ENCODE results near the gene GARIN5A.

Gene GARIN5A

GRCh38 chr19:50431343-50432220, 45.1 kb downstream of the GARIN5A start:
- peak; percentile 62 for DNase-seq (ENCODE audit: low read depth, low spot score)
- no peak for TF ChIP-seq CTCF (IDR thresholded peaks at IDR 0.05; ENCODE audit: low read depth, low read length)
- peak overlapping the region; percentile 49 for H3K4me3 ChIP-seq (ENCODE audit: low read depth, low read length)
- in situ Hi-C loops (cut with HindIII; ENCODE audit: low sequenced_read_pairs) = no loop called here

GRCh38 chr19:50430888-50431342, 45.7 kb downstream of the GARIN5A start:
- peak overlapping the region; percentile 49 for H3K4me3 ChIP-seq (ENCODE audit: low read depth, low read length)
- in situ Hi-C loops (cut with HindIII; ENCODE audit: low sequenced_read_pairs) = no loop called here
- TF ChIP-seq CTCF (IDR thresholded peaks at IDR 0.05; ENCODE audit: low read depth, low read length) = no peak
- no peak for DNase-seq (ENCODE audit: low read depth, low spot score)

GRCh38 chr19:50428772-50429463, 47.7 kb downstream of the GARIN5A start:
- no peak for DNase-seq (ENCODE audit: low read depth, low spot score)
- in situ Hi-C loops (cut with HindIII; ENCODE audit: low sequenced_read_pairs) = no loop called here
- no peak for TF ChIP-seq CTCF (IDR thresholded peaks at IDR 0.05; ENCODE audit: low read depth, low read length)
- no peak overlapping the region for H3K4me3 ChIP-seq (ENCODE audit: low read depth, low read length)

- no peak for TF ChIP-seq CTCF (IDR thresholded peaks at IDR 0.05; ENCODE audit: low read depth, low read length)
- in situ Hi-C loops (cut with HindIII; ENCODE audit: low sequenced_read_pairs) = no loop called here
- peak; percentile 72 for DNase-seq (ENCODE audit: low read depth, low spot score)
- H3K4me3 ChIP-seq (ENCODE audit: low read depth, low read length) = no peak overlapping the region
Measured at GRCh38 chr19:50427997-50428425, 48.6 kb downstream of the GARIN5A start.

GRCh38 chr19:50427318-50427925, 49.2 kb downstream of the GARIN5A start:
- in situ Hi-C loops (cut with HindIII; ENCODE audit: low sequenced_read_pairs) = no loop called here
- DNase-seq (ENCODE audit: low read depth, low spot score) = no peak
- H3K4me3 ChIP-seq (ENCODE audit: low read depth, low read length) = no peak overlapping the region
- TF ChIP-seq CTCF (IDR thresholded peaks at IDR 0.05; ENCODE audit: low read depth, low read length) = no peak

GRCh38 chr19:50425581-50425980, 51.1 kb downstream of the GARIN5A start:
- DNase-seq (ENCODE audit: low read depth, low spot score) = no peak
- TF ChIP-seq CTCF (IDR thresholded peaks at IDR 0.05; ENCODE audit: low read depth, low read length) = no peak
- no peak overlapping the region for H3K4me3 ChIP-seq (ENCODE audit: low read depth, low read length)
- in situ Hi-C loops (cut with HindIII; ENCODE audit: low sequenced_read_pairs) = no loop called here

All from astrocyte of the spinal cord (primary cell).